ENCODE measurements around the gene CASP1.

- TF ChIP-seq, protein P1, sequence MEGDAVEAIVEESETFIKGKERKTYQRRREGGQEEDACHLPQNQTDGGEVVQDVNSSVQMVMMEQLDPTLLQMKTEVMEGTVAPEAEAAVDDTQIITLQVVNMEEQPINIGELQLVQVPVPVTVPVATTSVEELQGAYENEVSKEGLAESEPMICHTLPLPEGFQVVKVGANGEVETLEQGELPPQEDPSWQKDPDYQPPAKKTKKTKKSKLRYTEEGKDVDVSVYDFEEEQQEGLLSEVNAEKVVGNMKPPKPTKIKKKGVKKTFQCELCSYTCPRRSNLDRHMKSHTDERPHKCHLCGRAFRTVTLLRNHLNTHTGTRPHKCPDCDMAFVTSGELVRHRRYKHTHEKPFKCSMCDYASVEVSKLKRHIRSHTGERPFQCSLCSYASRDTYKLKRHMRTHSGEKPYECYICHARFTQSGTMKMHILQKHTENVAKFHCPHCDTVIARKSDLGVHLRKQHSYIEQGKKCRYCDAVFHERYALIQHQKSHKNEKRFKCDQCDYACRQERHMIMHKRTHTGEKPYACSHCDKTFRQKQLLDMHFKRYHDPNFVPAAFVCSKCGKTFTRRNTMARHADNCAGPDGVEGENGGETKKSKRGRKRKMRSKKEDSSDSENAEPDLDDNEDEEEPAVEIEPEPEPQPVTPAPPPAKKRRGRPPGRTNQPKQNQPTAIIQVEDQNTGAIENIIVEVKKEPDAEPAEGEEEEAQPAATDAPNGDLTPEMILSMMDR (IDR thresholded peaks at IDR 0.05): no peak
- no peak for TF ChIP-seq POLR2A (IDR thresholded peaks at IDR 0.05)
Measured at GRCh38 chr11:105081412-105082150, 46.6 kb upstream of the CASP1 start.
